Measurements from ENCODE around the gene GRAMD1A. TPM values are rescaled to one million over a fixed set of nuclear protein-coding genes. Genes with fewer than 3 reads are reported as not detected.
A peak's percentile ranks its signal among the peaks of the same experiment; 100 is the strongest.
"Not testable (repeated sequence)": the region's sequence is repeated elsewhere in the genome, so short reads cannot be mapped to it uniquely, and the experiment has no call there.

Gene GRAMD1A
- total RNA-seq, 1 donor from 2014 or later: 27.2 TPM

DNA sequence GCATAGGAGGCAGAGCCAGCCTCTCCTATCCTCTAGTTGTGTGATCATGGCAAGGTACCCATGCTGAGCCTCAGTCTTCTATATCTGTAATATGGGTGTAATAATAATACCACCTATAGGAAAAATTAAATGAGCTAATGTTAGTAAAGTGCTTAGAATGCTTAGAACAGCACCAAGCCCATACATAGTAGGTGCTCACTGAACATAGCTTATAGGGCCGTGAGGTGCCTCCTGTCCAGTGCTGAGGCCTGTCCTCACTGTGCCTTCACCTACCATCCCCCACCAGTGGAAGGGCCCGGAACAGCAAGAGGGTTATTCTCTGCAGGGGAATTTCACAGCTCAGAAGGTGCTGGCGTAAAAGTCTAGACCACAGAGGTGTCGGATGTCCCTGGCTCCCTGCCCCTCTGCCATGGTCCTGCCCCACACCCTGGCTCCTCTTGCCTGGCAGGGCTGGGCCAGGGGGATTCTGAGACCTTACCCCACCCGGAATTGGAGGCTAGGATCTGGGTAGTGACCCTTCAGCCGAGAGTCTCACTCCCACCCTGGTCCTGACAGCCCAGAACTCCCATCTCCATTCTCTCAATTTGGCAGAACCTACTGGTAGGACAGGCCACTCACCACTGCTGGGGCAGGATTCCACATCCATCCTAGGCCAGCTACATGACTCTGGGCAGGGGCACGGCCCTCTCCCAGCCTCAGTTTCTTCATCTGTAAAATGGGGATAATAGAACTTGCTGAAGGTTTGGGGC, 27.9 kb downstream of the GRAMD1A start:
- H3K9me3 Mint-ChIP-seq: no peaks in the 10 kb centered on the region
- peaks cover 40% of the 10 kb centered on the region for H3F3A ChIP-seq (ENCODE audit: low read depth)
- no peaks in the 10 kb centered on the region for H4K20me1 ChIP-seq (ENCODE audit: low read depth)
- no peaks in the 10 kb centered on the region for H3K36me3 ChIP-seq
- H3K36me3 Mint-ChIP-seq: peaks cover 12% of the 10 kb centered on the region
- H3K27ac Mint-ChIP-seq: no peak overlapping the region
- no peak overlapping the region for H3K4me3 ChIP-seq
- TF ChIP-seq, protein P1, sequence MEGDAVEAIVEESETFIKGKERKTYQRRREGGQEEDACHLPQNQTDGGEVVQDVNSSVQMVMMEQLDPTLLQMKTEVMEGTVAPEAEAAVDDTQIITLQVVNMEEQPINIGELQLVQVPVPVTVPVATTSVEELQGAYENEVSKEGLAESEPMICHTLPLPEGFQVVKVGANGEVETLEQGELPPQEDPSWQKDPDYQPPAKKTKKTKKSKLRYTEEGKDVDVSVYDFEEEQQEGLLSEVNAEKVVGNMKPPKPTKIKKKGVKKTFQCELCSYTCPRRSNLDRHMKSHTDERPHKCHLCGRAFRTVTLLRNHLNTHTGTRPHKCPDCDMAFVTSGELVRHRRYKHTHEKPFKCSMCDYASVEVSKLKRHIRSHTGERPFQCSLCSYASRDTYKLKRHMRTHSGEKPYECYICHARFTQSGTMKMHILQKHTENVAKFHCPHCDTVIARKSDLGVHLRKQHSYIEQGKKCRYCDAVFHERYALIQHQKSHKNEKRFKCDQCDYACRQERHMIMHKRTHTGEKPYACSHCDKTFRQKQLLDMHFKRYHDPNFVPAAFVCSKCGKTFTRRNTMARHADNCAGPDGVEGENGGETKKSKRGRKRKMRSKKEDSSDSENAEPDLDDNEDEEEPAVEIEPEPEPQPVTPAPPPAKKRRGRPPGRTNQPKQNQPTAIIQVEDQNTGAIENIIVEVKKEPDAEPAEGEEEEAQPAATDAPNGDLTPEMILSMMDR (IDR thresholded peaks at IDR 0.05): no peak
- TF ChIP-seq EZH2phosphoT487 (IDR thresholded peaks at IDR 0.05): no peak
- TF ChIP-seq EZH2 (IDR thresholded peaks at IDR 0.05): no peak
- no peak overlapping the region for H3K4me2 ChIP-seq
- H3K9ac ChIP-seq: no peak overlapping the region
- H3K27me3 ChIP-seq: peaks cover 33% of the 10 kb centered on the region
- no peaks in the 10 kb centered on the region for H3K9me3 ChIP-seq (ENCODE audit: low read depth)
- H3K27me3 Mint-ChIP-seq (ENCODE audit: insufficient read depth, low read depth): peaks cover 27% of the 10 kb centered on the region
- no peak for DNase-seq (ENCODE audit: low spot score)
- no peaks in the 10 kb centered on the region for H3K79me2 ChIP-seq (ENCODE audit: low read depth)
- no peak overlapping the region for H3K27ac ChIP-seq
- no peak overlapping the region for H2AFZ ChIP-seq (replicated peaks)
- peak overlapping the region; percentile 13 for H3K4me3 Mint-ChIP-seq
- peaks cover 4% of the 10 kb centered on the region for H3K4me1 ChIP-seq
- peaks cover 6% of the 10 kb centered on the region for H3K4me1 Mint-ChIP-seq

- H3K36me3 Mint-ChIP-seq: peaks cover 12% of the 10 kb centered on the region
- not testable (repeated sequence) for H3K9me3 Mint-ChIP-seq; H3K4me1 Mint-ChIP-seq; H3K9me3 ChIP-seq (ENCODE audit: low read depth); H3K4me3 ChIP-seq; H4K20me1 ChIP-seq (ENCODE audit: low read depth); H3K27ac Mint-ChIP-seq; H2AFZ ChIP-seq (replicated peaks); H3K4me1 ChIP-seq; H3K36me3 ChIP-seq; H3K27ac ChIP-seq; H3K4me2 ChIP-seq; H3K9ac ChIP-seq; DNase-seq (ENCODE audit: low spot score); H3K79me2 ChIP-seq (ENCODE audit: low read depth)
- H3K27me3 Mint-ChIP-seq (ENCODE audit: insufficient read depth, low read depth): peaks cover 27% of the 10 kb centered on the region
- H3K4me3 Mint-ChIP-seq: peak overlapping the region; percentile 13
- H3F3A ChIP-seq (ENCODE audit: low read depth): peaks cover 40% of the 10 kb centered on the region
- H3K27me3 ChIP-seq: peaks cover 38% of the 10 kb centered on the region
Observed at GRCh38 chr19:35028600-35028885, 28.4 kb downstream of the GRAMD1A start.

- not testable (repeated sequence) for H3K9ac ChIP-seq; H3K9me3 Mint-ChIP-seq; H3K27ac Mint-ChIP-seq; H3K36me3 ChIP-seq; H3K4me3 ChIP-seq; H3K4me1 Mint-ChIP-seq; H2AFZ ChIP-seq (replicated peaks); H3K79me2 ChIP-seq (ENCODE audit: low read depth); DNase-seq (ENCODE audit: low spot score); H3K36me3 Mint-ChIP-seq; H4K20me1 ChIP-seq (ENCODE audit: low read depth); H3K4me2 ChIP-seq; H3K27ac ChIP-seq; H3K4me1 ChIP-seq; H3K9me3 ChIP-seq (ENCODE audit: low read depth)
- Mint-ChIP-seq H3K4me3 (peak overlapping the region; percentile 71), H3K27me3 (ENCODE audit: insufficient read depth, low read depth) (peaks cover 27% of the 10 kb centered on the region)
- peaks cover 38% of the 10 kb centered on the region for H3K27me3 ChIP-seq
- H3F3A ChIP-seq (ENCODE audit: low read depth): peaks cover 40% of the 10 kb centered on the region
Observed at GRCh38 chr19:35029275-35029736, 29.2 kb downstream of the GRAMD1A start.

DNA sequence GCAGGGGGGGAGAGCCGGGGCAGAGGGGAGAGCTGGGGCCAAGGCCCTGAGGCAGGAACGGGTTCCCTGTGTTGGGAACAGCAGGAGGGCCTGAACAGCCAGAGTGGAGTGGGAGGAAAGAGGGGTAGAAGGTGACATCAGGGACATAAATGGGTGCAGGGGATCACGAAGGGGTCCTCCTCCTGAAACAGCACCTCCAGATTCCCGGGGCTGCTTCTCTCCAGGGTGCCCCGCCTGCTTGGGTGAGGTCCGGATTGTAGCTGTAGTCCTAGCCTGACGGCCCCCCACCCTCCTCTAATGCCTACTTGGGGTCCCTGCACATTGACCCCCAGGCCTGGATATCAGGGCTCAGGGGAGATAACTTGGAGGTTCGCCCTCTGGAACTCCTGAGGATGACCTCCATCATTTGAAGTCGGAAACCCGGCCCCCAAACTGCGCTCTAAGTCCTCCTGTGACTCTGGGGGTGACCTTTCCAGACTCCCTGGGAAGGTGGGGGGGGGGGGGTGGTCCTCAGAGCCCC, 29.7 kb downstream of the GRAMD1A start:
- no peaks in the 10 kb centered on the region for H3K36me3 ChIP-seq
- H2AFZ ChIP-seq (replicated peaks): no peak overlapping the region
- TF ChIP-seq EZH2 (IDR thresholded peaks at IDR 0.05) (no peak), EZH2phosphoT487 (IDR thresholded peaks at IDR 0.05) (no peak)
- TF ChIP-seq, protein P1 (IDR thresholded peaks at IDR 0.05): no peak
- H3F3A ChIP-seq (ENCODE audit: low read depth): peaks cover 40% of the 10 kb centered on the region
- no peak overlapping the region for H3K27ac ChIP-seq
- peaks cover 38% of the 10 kb centered on the region for H3K27me3 ChIP-seq
- no peak overlapping the region for H3K9ac ChIP-seq
- H3K9me3 ChIP-seq (ENCODE audit: low read depth): no peaks in the 10 kb centered on the region
- Mint-ChIP-seq H3K4me1 (peaks cover 6% of the 10 kb centered on the region), H3K9me3 (no peaks in the 10 kb centered on the region), H3K4me3 (peak overlapping the region; percentile 71), H3K27ac (no peak overlapping the region), H3K27me3 (ENCODE audit: insufficient read depth, low read depth) (peaks cover 29% of the 10 kb centered on the region), H3K36me3 (peaks cover 6% of the 10 kb centered on the region)
- H3K79me2 ChIP-seq (ENCODE audit: low read depth): no peaks in the 10 kb centered on the region
- peak overlapping the region; percentile 79 for H3K4me2 ChIP-seq
- no peaks in the 10 kb centered on the region for H4K20me1 ChIP-seq (ENCODE audit: low read depth)
- DNase-seq (ENCODE audit: low spot score): no peak
- H3K4me3 ChIP-seq: peak overlapping the region; percentile 82
- H3K4me1 ChIP-seq: peaks cover 4% of the 10 kb centered on the region
